Mesothelial cell of epicardium (in vitro differentiated cells): ENCODE measurements around the gene HIVEP3. TPM values are rescaled to one million over a fixed set of nuclear protein-coding genes. Genes with fewer than 3 reads are reported as not detected.

Experiments
- DNase-seq, 2 experiments: peaks; one replicate each; pipeline ENCODE4 v3.0.0; 2021; ENCODE audit warnings: low spot score in 2 of 2; ENCODE audit not compliant: unreplicated experiment in 2 of 2
- H3K27ac Mint-ChIP-seq: 2 replicates; pipeline ENCODE4 v1.8.0; 2021; ENCODE audit warnings: mixed read lengths
- H3K27me3 Mint-ChIP-seq: 2 replicates; pipeline ENCODE4 v1.8.0; 2021; ENCODE audit warnings: low read depth, mixed read lengths
- H3K36me3 Mint-ChIP-seq: 2 replicates; pipeline ENCODE4 v1.8.0; 2021; ENCODE audit warnings: mixed read lengths
- H3K4me1 Mint-ChIP-seq: 2 replicates; pipeline ENCODE4 v1.8.0; 2021; ENCODE audit warnings: mixed read lengths
- H3K4me3 Mint-ChIP-seq: 2 replicates; pipeline ENCODE4 v1.8.0; 2021; ENCODE audit warnings: mild to moderate bottlenecking, moderate library complexity, mixed read lengths
- H3K9me3 Mint-ChIP-seq: 2 replicates; pipeline ENCODE4 v1.8.0; 2021; ENCODE audit warnings: mixed read lengths
- CTCF ChIP-seq: fragments of 200-600 bp; sonication (generic); IDR thresholded peaks from one replicate; pipeline ENCODE4 v1.5.0; 2021; ENCODE audit warnings: antibody characterized with exemption; ENCODE audit not compliant: unreplicated experiment
- total RNA-seq: library from RNA; stranded (reverse); gene quantifications from 3 replicates; pipeline ENCODE4 v1.2.1, GENCODE V29; 2021

HIVEP3 gene
- total RNA-seq, 1 donor from 2014 or later = 8.9 TPM

DNA sequence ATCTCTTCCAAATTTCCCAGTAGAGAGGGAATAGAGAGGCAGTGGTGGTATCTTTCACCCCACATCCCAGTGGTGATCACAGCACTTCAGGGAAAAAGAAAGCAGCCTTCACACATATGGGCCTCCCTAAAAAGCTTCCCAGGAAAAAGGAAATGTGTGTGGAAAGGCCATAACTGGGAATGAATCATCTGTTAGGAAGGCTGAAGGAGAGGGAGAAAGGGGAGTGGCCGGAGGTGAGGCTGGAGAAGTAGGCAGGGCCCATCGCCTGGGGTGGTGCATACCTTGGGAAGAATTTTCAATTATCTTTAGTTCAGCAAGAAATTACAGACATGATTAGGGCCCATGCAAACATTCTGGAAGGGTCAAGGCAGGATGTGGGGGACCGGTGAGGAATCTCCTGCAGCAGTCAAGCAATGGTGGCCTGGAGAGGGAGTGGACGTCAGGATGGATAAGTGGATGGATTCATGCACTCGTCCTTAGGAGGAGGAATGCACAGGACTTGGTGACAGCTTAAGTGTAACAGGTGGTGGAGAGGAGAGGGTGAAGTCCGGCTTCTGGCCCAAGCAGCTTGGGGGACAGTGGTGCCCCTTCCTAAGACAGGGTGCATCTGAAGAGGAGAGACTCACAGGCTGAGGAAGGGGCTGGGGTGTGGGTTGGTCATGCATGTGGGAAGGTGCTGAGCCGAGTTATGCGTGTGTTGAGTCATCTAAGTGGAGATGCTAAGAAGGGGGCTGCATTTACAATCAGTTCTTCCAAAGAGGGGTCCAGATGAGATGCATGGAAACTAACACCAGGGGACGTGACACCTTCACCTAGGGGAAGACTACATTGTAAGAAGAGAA is 17.9 kb downstream of the HIVEP3 start:
- Mint-ChIP-seq H3K4me1 (peaks cover 28% of the 10 kb centered on the region), H3K36me3 (no peaks in the 10 kb centered on the region), H3K27ac (peak overlapping the region; percentile 65), H3K4me3 (no peak overlapping the region), H3K9me3 (no peaks in the 10 kb centered on the region), H3K27me3 (no peaks in the 10 kb centered on the region)
- no peak for DNase-seq
- no peak for TF ChIP-seq CTCF

DNA sequence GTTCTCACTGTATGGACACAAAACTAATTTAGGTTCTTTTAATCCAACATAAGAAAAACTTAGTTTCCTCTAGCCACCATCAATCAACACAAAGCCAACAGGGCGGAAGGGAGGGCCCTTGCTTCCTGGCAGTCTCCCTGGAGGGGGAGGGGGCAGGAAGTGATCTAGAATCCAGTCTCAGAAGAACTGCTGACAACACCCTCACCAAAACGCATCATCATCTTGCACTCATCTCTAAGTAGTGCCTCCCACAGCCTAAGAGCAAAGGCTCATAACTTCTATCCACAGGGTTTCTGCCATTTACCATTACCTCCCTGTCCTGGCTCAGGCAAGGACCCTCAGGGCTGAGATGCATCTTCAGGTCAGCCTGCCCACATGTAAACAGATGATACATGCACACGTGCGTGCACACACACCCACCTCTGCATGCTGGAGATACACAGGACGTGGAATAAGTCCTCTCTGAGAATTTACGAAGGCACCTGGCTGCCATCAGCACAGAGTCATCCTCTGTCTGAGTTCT is 20.5 kb downstream of the HIVEP3 start:
- no peak for DNase-seq
- Mint-ChIP-seq H3K27ac (no peak overlapping the region), H3K4me1 (peaks cover 28% of the 10 kb centered on the region), H3K4me3 (no peak overlapping the region), H3K27me3 (no peaks in the 10 kb centered on the region), H3K36me3 (no peaks in the 10 kb centered on the region), H3K9me3 (no peaks in the 10 kb centered on the region)
- no peak for TF ChIP-seq CTCF

- no peak overlapping the region for H3K27ac Mint-ChIP-seq
- TF ChIP-seq CTCF = no peak
- H3K4me1 Mint-ChIP-seq = peaks cover 15% of the 10 kb centered on the region
- H3K36me3 Mint-ChIP-seq = no peaks in the 10 kb centered on the region
- no peak for DNase-seq
- no peaks in the 10 kb centered on the region for H3K9me3 Mint-ChIP-seq
- H3K27me3 Mint-ChIP-seq = no peaks in the 10 kb centered on the region
- H3K4me3 Mint-ChIP-seq = no peak overlapping the region
Observed at GRCh38 chr1:41895552-41895951, 23.2 kb downstream of the HIVEP3 start.

- no peaks in the 10 kb centered on the region for H3K27me3 Mint-ChIP-seq
- no peak overlapping the region for H3K4me3 Mint-ChIP-seq
- no peak overlapping the region for H3K27ac Mint-ChIP-seq
- no peak for DNase-seq
- peaks cover 17% of the 10 kb centered on the region for H3K4me1 Mint-ChIP-seq
- no peaks in the 10 kb centered on the region for H3K36me3 Mint-ChIP-seq
- no peaks in the 10 kb centered on the region for H3K9me3 Mint-ChIP-seq
- TF ChIP-seq CTCF = no peak
Observed at GRCh38 chr1:41894808-41895483, 23.8 kb downstream of the HIVEP3 start.

GRCh38 chr1:41894101-41894807 is 24.5 kb downstream of the HIVEP3 start:
- Mint-ChIP-seq H3K9me3 (no peaks in the 10 kb centered on the region), H3K4me3 (no peak overlapping the region), H3K27me3 (no peaks in the 10 kb centered on the region), H3K4me1 (peaks cover 17% of the 10 kb centered on the region), H3K27ac (no peak overlapping the region), H3K36me3 (no peaks in the 10 kb centered on the region)
- no peak for DNase-seq
- no peak for TF ChIP-seq CTCF
